ENCODE data around the gene PRDM11.

PRDM11 gene

DNA sequence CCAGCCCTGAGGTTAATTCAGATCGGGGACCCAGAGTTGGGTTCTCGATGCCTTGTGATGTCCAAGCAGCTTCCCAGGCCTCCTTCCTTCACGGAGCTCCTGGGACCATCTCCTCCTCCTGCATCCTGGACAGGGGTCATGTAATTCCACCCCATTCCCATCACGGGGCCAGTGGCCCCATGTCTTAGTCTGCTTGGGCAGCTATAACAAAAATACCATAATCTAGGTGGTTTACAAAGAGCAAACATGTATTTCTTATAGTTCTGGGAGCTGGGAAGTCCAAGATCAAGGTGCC is 41.7 kb upstream of the PRDM11 start:
- TF ChIP-seq POLR2AphosphoS5 (IDR thresholded peaks at IDR 0.05; ENCODE audit: borderline replicate concordance, low read depth, low read length), result no peak
- TF ChIP-seq EZH2 (IDR thresholded peaks at IDR 0.05), result no peak
- no peak for TF ChIP-seq FOXP2 (optimal IDR thresholded peaks at IDR 0.05; ENCODE audit: control extremely low read depth, extremely low read length, insufficient read depth)
- no peak for DNase-seq (ENCODE audit: low read depth, low spot score)

DNA sequence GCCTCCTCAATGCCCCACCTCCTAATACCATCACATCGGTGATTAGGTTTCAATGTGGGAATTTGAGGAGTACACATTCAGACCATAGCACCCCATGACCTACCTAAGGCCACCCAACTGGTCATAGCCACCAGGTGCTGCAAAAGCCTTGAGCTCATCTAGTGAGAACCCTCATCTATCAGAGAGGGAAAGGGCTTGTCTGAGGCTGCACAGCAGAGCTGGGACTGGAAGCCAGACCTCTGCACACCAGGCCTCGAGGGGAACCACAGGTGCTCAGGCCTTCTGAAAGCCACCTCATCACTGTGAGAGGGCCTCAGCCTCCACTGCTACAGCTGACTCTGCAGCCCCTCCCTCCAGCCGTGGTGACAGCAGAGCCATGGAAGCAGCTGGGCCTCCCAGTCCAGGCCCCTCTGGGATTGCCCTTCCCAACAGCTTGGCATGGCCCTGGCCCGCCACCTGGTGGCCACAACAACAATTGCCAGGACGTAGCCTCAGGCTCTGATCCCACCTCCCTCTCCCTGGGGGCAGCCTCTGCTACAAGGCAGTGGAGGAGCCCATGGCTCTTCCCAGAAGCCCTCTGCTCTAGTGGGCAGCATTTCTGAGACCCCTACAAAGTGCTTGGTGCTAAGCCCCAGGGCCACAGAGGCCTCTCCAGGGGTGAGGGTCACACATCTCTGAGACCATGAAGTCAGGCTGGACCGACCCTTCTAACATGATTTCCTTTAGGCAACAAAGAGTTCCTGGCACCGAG is 41.0 kb upstream of the PRDM11 start:
- Histone ChIP-seq H3K27ac (no peak overlapping the region), H3K9ac (ENCODE audit: insufficient read length) (no peak overlapping the region), H3K9me3 (ENCODE audit: low read depth, low read length) (no peaks in the 10 kb centered on the region), H3K36me3 (ENCODE audit: insufficient read depth, low read length) (no peaks in the 10 kb centered on the region), H3K4me3 (no peak overlapping the region)
- no peak for DNase-seq (ENCODE audit: low read depth, low spot score)
- TF ChIP-seq FOXP2 (optimal IDR thresholded peaks at IDR 0.05; ENCODE audit: control extremely low read depth, extremely low read length, insufficient read depth) (no peak), POLR2AphosphoS5 (IDR thresholded peaks at IDR 0.05; ENCODE audit: borderline replicate concordance, low read depth, low read length) (no peak), EZH2 (IDR thresholded peaks at IDR 0.05) (no peak)

More for the DNA sequence above, 41.7 kb upstream of the PRDM11 start:
- no peak overlapping the region for H3K4me3 ChIP-seq
- H3K36me3 ChIP-seq (ENCODE audit: insufficient read depth, low read length), result no peaks in the 10 kb centered on the region
- no peak overlapping the region for H3K27ac ChIP-seq
- H3K9me3 ChIP-seq (ENCODE audit: low read depth, low read length), result no peaks in the 10 kb centered on the region
- H3K9ac ChIP-seq (ENCODE audit: insufficient read length), result no peak overlapping the region

DNA sequence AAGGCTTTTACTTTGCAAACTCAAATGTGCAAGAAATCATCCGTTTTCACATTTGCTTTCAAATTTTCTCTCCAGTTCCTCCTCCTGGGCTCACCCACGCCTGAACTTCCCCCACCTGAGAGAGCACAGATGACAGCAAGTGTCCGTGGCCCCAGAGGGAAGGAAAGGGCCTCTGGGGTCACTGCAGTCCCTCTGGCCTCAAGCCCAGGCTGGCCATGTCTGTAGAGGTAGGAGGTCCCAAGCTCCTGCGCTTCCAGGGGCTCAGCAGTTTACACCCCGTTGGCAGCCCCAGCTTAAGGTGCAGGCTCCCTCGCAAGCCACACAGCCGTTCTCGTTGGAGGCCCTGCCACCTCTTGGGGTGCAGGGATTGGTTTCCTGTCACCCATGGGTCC is 40.5 kb upstream of the PRDM11 start:
- Histone ChIP-seq H3K9ac (ENCODE audit: insufficient read length) (no peak overlapping the region), H3K27ac (no peak overlapping the region), H3K4me3 (no peak overlapping the region), H3K36me3 (ENCODE audit: insufficient read depth, low read length) (no peaks in the 10 kb centered on the region), H3K9me3 (ENCODE audit: low read depth, low read length) (no peaks in the 10 kb centered on the region)
- TF ChIP-seq FOXP2 (optimal IDR thresholded peaks at IDR 0.05; ENCODE audit: control extremely low read depth, extremely low read length, insufficient read depth) (no peak), POLR2AphosphoS5 (IDR thresholded peaks at IDR 0.05; ENCODE audit: borderline replicate concordance, low read depth, low read length) (no peak), EZH2 (IDR thresholded peaks at IDR 0.05) (no peak)
- DNase-seq (ENCODE audit: low read depth, low spot score), result no peak

DNA sequence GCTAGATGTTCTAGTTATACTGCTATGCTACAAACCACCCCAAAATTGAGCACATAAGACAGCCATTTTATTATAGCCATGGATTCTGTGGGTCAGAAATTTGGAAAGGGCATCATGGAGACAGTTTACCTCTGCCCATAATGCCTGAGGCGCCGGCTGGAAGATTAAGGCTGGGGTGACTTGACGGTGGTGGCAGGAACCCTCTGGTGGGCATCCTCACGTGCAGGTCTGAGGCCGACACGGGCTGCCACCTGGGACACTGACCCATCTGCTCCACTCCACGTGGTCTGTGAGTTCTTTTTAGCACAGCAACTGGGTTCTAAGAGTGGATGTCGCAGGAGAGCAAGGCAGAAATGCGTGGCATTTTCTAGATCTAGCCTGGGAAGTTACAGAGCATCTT is 40.0 kb upstream of the PRDM11 start:
- Histone ChIP-seq H3K4me3 (no peak overlapping the region), H3K9ac (ENCODE audit: insufficient read length) (no peak overlapping the region), H3K36me3 (ENCODE audit: insufficient read depth, low read length) (no peaks in the 10 kb centered on the region)

DNA sequence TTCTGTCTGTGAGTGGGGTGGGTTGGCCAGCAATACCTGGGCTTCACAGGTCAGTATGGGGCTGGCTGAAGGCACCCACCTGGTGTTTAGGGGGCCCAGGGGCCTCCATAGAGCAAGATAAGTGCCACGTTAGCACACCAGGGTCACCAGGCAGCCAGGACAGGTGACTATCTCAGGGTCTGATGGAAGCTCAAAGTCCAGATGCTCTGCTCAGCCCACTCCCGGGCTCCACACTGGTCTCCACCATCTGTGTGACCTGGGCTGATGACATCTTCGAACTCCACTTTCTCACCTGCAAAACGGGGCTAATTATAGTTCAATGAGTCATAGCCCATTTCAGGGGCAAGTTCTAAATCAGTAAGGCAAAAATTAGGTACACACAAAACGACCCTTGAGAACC is 39.4 kb upstream of the PRDM11 start:
- DNase-seq (ENCODE audit: low read depth, low spot score), result no peak

More for the DNA sequence above, 40.0 kb upstream of the PRDM11 start:
- TF ChIP-seq EZH2 (IDR thresholded peaks at IDR 0.05) (no peak), POLR2AphosphoS5 (IDR thresholded peaks at IDR 0.05; ENCODE audit: borderline replicate concordance, low read depth, low read length) (no peak), FOXP2 (optimal IDR thresholded peaks at IDR 0.05; ENCODE audit: control extremely low read depth, extremely low read length, insufficient read depth) (no peak)
- DNase-seq (ENCODE audit: low read depth, low spot score), result no peak
- Histone ChIP-seq H3K27ac (no peak overlapping the region), H3K9me3 (ENCODE audit: low read depth, low read length) (no peaks in the 10 kb centered on the region)

DNA sequence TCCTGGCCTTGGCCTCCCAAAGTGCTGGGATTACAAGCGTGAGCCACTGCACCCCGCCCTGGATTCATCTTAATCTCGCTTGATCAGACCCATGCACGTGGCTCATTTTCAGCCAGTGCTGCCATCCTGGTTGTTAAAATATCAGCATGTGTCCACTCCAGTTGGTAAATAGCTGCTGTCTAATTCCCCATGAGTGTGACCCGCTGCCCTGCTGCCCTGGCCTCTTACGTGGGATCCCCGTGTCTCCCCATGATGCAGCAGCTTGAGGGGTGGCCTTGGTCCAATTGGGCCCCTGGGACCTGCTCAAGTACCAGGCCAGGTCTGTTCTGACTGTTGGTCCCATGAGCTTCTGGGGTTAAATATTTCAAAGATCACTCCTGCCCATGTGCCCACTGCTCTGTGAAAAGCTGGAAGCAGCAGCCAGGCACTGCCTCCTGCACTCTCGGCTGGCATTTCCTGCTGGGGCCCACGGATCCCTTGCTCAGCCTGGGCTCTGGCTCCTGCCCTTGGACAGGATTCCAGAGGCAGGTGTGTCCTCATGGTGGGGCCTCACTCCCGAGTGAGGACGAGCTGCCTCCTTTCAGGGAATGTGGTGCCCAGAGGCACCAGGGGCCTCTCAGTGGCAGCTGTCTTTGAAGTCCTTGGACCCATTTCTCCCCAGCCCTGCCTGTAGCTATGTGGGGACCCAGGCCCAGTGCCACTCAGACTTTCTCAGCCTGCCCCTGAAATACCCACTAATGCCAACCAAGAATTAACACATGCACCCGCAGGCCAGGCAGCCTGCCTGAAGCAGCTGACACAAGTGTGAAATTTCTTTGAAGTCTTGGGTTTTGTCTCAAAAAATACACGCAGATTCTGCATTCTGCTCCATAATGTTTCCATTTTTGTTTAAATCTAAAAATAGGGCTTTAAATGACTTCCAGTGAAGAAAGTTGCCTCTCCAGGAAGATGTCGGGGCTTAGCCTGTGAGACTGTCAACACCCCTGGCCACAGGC is 38.1 kb upstream of the PRDM11 start:
- Histone ChIP-seq H3K9ac (ENCODE audit: insufficient read length) (no peak overlapping the region), H3K9me3 (ENCODE audit: low read depth, low read length) (no peaks in the 10 kb centered on the region), H3K36me3 (ENCODE audit: insufficient read depth, low read length) (no peaks in the 10 kb centered on the region), H3K4me3 (no peak overlapping the region), H3K27ac (no peak overlapping the region)
- no peak for TF ChIP-seq EZH2 (IDR thresholded peaks at IDR 0.05)
- no peak for TF ChIP-seq POLR2AphosphoS5 (IDR thresholded peaks at IDR 0.05; ENCODE audit: borderline replicate concordance, low read depth, low read length)
- no peak for TF ChIP-seq FOXP2 (optimal IDR thresholded peaks at IDR 0.05; ENCODE audit: control extremely low read depth, extremely low read length, insufficient read depth)
- no peak for DNase-seq (ENCODE audit: low read depth, low spot score)

More for the DNA sequence above, 39.4 kb upstream of the PRDM11 start:
- Histone ChIP-seq H3K9ac (ENCODE audit: insufficient read length) (no peak overlapping the region), H3K4me3 (no peak overlapping the region), H3K27ac (no peak overlapping the region), H3K9me3 (ENCODE audit: low read depth, low read length) (no peaks in the 10 kb centered on the region), H3K36me3 (ENCODE audit: insufficient read depth, low read length) (no peaks in the 10 kb centered on the region)
- TF ChIP-seq POLR2AphosphoS5 (IDR thresholded peaks at IDR 0.05; ENCODE audit: borderline replicate concordance, low read depth, low read length) (no peak), FOXP2 (optimal IDR thresholded peaks at IDR 0.05; ENCODE audit: control extremely low read depth, extremely low read length, insufficient read depth) (no peak), EZH2 (IDR thresholded peaks at IDR 0.05) (no peak)

DNA sequence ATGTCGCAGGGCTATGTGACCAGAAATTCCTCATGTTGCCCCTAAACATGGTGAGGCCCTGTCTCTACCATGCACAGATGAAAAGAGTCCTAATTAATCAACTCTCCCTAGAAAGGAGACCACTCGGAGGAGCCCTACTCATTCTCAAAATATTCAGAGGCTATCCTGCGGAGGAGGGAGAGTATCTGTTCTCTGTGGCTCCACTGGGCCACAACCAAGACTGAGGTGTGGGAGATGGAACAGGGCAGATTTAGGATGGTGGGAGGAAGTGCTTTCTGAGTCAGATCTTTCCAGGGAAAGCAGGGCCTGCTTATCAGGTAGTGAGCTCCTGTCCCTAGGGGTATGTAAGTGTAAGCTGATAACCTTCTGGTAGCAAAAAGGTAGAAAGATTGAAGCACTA is 37.0 kb upstream of the PRDM11 start:
- no peak for DNase-seq (ENCODE audit: low read depth, low spot score)
- H3K36me3 ChIP-seq (ENCODE audit: insufficient read depth, low read length), result no peaks in the 10 kb centered on the region
- no peak overlapping the region for H3K9ac ChIP-seq (ENCODE audit: insufficient read length)
- TF ChIP-seq POLR2AphosphoS5 (IDR thresholded peaks at IDR 0.05; ENCODE audit: borderline replicate concordance, low read depth, low read length) (no peak), EZH2 (IDR thresholded peaks at IDR 0.05) (no peak), FOXP2 (optimal IDR thresholded peaks at IDR 0.05; ENCODE audit: control extremely low read depth, extremely low read length, insufficient read depth) (no peak)
- no peaks in the 10 kb centered on the region for H3K9me3 ChIP-seq (ENCODE audit: low read depth, low read length)
- no peak overlapping the region for H3K27ac ChIP-seq
- no peak overlapping the region for H3K4me3 ChIP-seq

DNA sequence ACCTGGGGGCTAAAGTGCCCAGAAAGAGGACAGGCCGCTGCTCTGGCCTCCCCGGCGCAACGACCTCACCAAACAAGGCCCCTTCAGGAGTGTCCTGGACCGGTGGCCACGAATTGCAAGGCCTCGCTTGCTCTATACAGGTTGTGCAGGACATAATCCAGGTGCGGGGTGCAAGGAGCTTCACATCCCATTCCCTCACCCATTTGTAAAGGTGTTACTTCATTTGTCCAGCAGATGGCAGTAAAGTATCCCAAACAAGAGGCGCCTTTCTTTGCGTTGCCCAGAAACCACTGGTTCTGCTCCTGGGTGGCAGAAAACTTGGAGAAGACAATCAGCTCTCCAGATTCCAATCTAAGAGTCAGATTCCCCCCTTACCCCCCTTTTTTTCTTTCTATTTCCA is 35.9 kb upstream of the PRDM11 start:
- H3K36me3 ChIP-seq (ENCODE audit: insufficient read depth, low read length), result no peaks in the 10 kb centered on the region
- no peak overlapping the region for H3K27ac ChIP-seq
- H3K4me3 ChIP-seq, result no peak overlapping the region
- DNase-seq (ENCODE audit: low read depth, low spot score), result peak; percentile 47
- TF ChIP-seq POLR2AphosphoS5 (IDR thresholded peaks at IDR 0.05; ENCODE audit: borderline replicate concordance, low read depth, low read length) (no peak), EZH2 (IDR thresholded peaks at IDR 0.05) (no peak), FOXP2 (optimal IDR thresholded peaks at IDR 0.05; ENCODE audit: control extremely low read depth, extremely low read length, insufficient read depth) (no peak)
- no peak overlapping the region for H3K9ac ChIP-seq (ENCODE audit: insufficient read length)
- H3K9me3 ChIP-seq (ENCODE audit: low read depth, low read length), result no peaks in the 10 kb centered on the region

All from SK-N-MC (cell line).